ENCODE measurements around the gene TCTN3.
"Not testable (repeated sequence)": the region's sequence is repeated elsewhere in the genome, so short reads cannot be mapped to it uniquely, and the experiment has no call there.

The TCTN3 gene

GRCh38 chr10:95693668-95694534, at the start of gene TCTN3:
TSS of gene TCTN3 (minus strand) at chr10:95693927. CDS start at chr10:95693899, 28 bp downstream.
- DNase-seq (ENCODE audit: low read depth in 3 of 3), result peak; percentile 76 to 96 (median 94)

DNA sequence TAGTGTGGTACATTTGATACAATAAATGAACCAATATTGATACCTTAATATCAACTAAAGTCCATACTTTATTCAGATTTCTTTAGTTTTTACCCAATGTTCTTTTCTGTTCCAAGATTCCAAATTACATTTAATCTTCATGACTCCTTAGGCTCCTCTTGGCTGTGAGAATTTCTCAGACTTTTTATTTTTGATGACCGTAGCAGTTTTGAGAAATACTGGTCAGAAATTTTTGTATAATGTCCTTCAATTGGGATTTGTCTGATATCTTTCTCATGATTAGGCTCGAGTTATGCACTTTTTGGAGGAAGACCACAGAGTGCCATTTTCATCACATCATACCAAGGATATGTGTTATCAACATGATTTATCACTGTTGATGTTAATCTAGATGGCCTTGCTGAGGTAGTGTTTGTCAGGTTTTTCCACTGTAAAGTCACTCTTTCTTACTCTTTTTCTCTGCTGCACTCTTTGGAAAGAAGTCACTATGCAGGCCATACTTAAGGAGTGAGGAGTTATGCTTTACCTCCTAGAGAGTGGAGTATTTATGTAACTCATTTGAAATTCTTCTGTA, 49.3 kb upstream of the TCTN3 start:
- no peak for DNase-seq (ENCODE audit: low read depth in 3 of 3)

GRCh38 chr10:95742485-95742884, 48.8 kb upstream of the TCTN3 start:
- DNase-seq (ENCODE audit: low read depth in 3 of 3), result no peak

GRCh38 chr10:95741807-95742467, 48.2 kb upstream of the TCTN3 start:
- no peak for DNase-seq (ENCODE audit: low read depth in 3 of 3)

- DNase-seq (ENCODE audit: low read depth in 3 of 3), result no peak
Observed at GRCh38 chr10:95739056-95739455, 45.3 kb upstream of the TCTN3 start.

DNA sequence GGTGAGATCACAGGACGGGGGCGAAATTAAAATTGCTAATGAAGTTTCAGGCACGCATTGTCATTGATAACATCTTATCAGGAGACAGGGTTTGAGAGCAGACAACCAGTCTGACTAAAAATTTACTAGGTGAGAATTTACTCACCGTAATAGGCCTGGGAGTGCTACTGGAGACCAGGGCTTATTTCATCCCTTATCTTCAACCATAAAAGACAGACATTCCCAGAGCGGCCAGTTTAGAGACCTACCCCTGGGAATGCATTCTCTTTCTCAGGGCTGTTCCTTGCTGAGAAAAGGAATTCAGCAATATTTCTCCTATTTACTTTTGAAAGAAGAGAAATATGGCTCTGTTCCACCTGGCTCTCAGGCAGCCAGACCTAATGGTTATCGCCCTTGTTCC, 39.2 kb upstream of the TCTN3 start:
- not testable (repeated sequence) for DNase-seq (ENCODE audit: low read depth in 3 of 3)

GRCh38 chr10:95730233-95730632, 36.5 kb upstream of the TCTN3 start:
- no peak for DNase-seq (ENCODE audit: low read depth in 3 of 3)

- no peak for DNase-seq (ENCODE audit: low read depth in 3 of 3)
Observed at GRCh38 chr10:95729323-95730055, 35.8 kb upstream of the TCTN3 start.

GRCh38 chr10:95728526-95728925, 34.8 kb upstream of the TCTN3 start:
- DNase-seq (ENCODE audit: low read depth in 3 of 3), result no peak

GRCh38 chr10:95722496-95722895, 28.8 kb upstream of the TCTN3 start:
- DNase-seq (ENCODE audit: low read depth in 3 of 3), result not testable (repeated sequence)

DNA sequence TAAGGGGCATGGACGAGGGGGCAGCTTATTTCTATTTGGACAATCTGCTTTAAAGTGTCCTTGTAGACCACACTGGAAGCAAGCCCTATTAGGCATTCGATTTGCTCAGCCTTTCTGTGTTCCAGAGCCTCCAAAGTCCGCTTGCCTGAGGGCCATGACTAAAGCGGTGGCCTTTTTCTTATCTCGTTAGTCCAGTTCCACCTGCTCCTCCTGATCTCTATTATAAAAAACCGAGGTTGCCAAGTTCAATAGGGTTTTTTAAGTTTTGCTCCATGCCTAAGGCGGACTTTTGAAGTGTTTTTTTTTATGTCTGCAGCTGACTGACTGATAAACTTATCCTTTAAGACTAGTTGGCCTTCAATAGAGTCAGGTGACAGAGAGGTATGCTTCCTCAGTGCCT, 27.0 kb upstream of the TCTN3 start:
- not testable (repeated sequence) for DNase-seq (ENCODE audit: low read depth in 3 of 3)

GRCh38 chr10:95716866-95717265, 23.1 kb upstream of the TCTN3 start:
- DNase-seq (ENCODE audit: low read depth in 3 of 3), result no peak

GRCh38 chr10:95716466-95716865, 22.7 kb upstream of the TCTN3 start:
- no peak for DNase-seq (ENCODE audit: low read depth in 3 of 3)

GRCh38 chr10:95711492-95711891, 17.8 kb upstream of the TCTN3 start:
- DNase-seq (ENCODE audit: low read depth in 3 of 3), result no peak

GRCh38 chr10:95706990-95707389, 13.3 kb upstream of the TCTN3 start:
- no peak for DNase-seq (ENCODE audit: low read depth in 3 of 3)

GRCh38 chr10:95706573-95706972, 12.8 kb upstream of the TCTN3 start:
- no peak for DNase-seq (ENCODE audit: low read depth in 3 of 3)

- DNase-seq (ENCODE audit: low read depth in 3 of 3), result no peak
Observed at GRCh38 chr10:95698415-95698814, 4.7 kb upstream of the TCTN3 start.

- DNase-seq (ENCODE audit: low read depth in 3 of 3), result no peak
Observed at GRCh38 chr10:95697429-95697828, 3.7 kb upstream of the TCTN3 start.

DNA sequence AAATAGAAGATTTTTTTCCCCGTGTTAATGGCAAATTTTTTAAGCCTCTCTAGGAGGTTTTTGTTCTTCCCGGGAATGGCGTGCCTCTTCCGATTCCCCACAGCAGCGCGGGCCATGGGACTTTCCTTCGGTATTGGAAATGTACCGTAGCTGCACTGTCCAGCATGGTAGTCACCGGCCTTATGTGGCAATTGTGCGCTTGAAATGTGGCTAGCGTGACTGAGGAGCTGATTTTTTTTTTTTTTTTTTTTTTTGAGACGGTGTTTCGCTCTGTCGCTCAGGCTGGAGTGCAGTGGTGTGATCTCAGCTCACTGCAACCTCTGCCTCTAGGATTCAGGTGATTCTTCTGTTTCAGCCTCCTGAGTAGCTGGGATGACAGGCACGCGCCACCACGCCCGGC, 938 bp upstream of the TCTN3 start:
- DNase-seq (ENCODE audit: low read depth in 3 of 3), result no peak

- DNase-seq (ENCODE audit: low read depth in 3 of 3), result no peak
Observed at GRCh38 chr10:95693071-95693667, 558 bp downstream of the TCTN3 start.

- no peak for DNase-seq (ENCODE audit: low read depth in 3 of 3)
Observed at GRCh38 chr10:95691281-95691680, 2.4 kb downstream of the TCTN3 start.

- no peak for DNase-seq (ENCODE audit: low read depth in 3 of 3)
Observed at GRCh38 chr10:95688648-95689047, 5.1 kb downstream of the TCTN3 start.

All from stimulated activated CD4-positive, alpha-beta T cell treated with anti-CD3 and anti-CD28 coated beads, TNF-alpha, amount 100 ng/mL, for 4 hours (primary cell).